H1 (cell line): ENCODE measurements around the gene UGT2A2. TPM values are rescaled to one million over a fixed set of nuclear protein-coding genes. Genes with fewer than 3 reads are reported as not detected.

Experiments used
- CTCF ChIA-PET: fragments of 300-600 bp; sonication (Branson Sonifier 250); formaldehyde crosslinking; loops from one replicate; lab custom pipeline; 2021; ENCODE audit not compliant: partially characterized antibody; lab: Charles Lee
- POLR2A ChIA-PET: fragments of 300-600 bp; sonication (Branson Sonifier 250); formaldehyde crosslinking; loops from one replicate; lab custom pipeline; 2021; ENCODE audit warnings: inconsistent platforms; ENCODE audit not compliant: partially characterized antibody; lab: Charles Lee
- DNase-seq, 2 experiments: peaks; one replicate each; pipeline versions ENCODE4 v3.0.0 to v3.0.0-alpha.2; 2010 to 2022; ENCODE audit warnings: low spot score in 2 of 2, low read depth in 1 of 2, mixed read lengths in 1 of 2
- FAIRE-seq: peaks from 2 replicates; lab custom pipeline; 2011; peaks lifted over from hg19 to GRCh38; lab: Jason Lieb, UNC
- H2AFZ ChIP-seq: 2 replicates; pipeline ENCODE4 v1.8.1; 2012; ENCODE audit warnings: low read length, inconsistent platforms
- H2AK5ac ChIP-seq: 2 replicates; pipeline ENCODE4 v1.6.1; 2013; ENCODE audit warnings: low read depth, low read length
- H2BK120ac ChIP-seq: replicated peaks from 2 replicates; pipeline ENCODE3; 2013; ENCODE audit warnings: low read depth, low read length, inconsistent platforms
- H2BK12ac ChIP-seq: 2 replicates; pipeline ENCODE4 v1.6.1; 2013; ENCODE audit warnings: low read depth, low read length
- H2BK15ac ChIP-seq: 2 replicates; pipeline ENCODE4 v1.6.1; 2013; ENCODE audit warnings: low read length
- H2BK20ac ChIP-seq: 2 replicates; pipeline ENCODE4 v1.6.1; 2013; ENCODE audit warnings: low read length
- H2BK5ac ChIP-seq: 2 replicates; pipeline ENCODE4 v1.6.1; 2013; ENCODE audit warnings: low read depth, low read length
- H3K14ac ChIP-seq: 2 replicates; pipeline ENCODE4 v1.6.1; 2013; ENCODE audit warnings: inconsistent platforms; ENCODE audit not compliant: insufficient read length
- H3K18ac ChIP-seq: 2 replicates; pipeline ENCODE4 v1.6.1; 2013; ENCODE audit warnings: low read length; ENCODE audit errors: extremely low read depth
- H3K23ac ChIP-seq: 2 replicates; pipeline ENCODE4 v1.6.1; 2013; ENCODE audit warnings: inconsistent platforms; ENCODE audit not compliant: insufficient read length
- H3K23me2 ChIP-seq: 2 replicates; pipeline ENCODE4 v1.6.1; 2013; ENCODE audit warnings: low read depth, low read length
- H3K27ac ChIP-seq: 2 replicates; pipeline ENCODE4 v1.6.1; 2011; ENCODE audit warnings: low read depth, low read length, inconsistent platforms
- H3K27me3 ChIP-seq, 4 experiments: replicated peaks in 1 of 4; 1 replicate in 1 of 4; 2 replicates in 3 of 4; pipeline versions ENCODE4 v1.6.1 to v1.8.1; 2011 to 2013; ENCODE audit warnings: low read length in 3 of 4, mild to moderate bottlenecking in 3 of 4, inconsistent platforms in 2 of 4, mixed read lengths in 2 of 4, moderate library complexity in 1 of 4; ENCODE audit not compliant: control insufficient read depth in 3 of 4, insufficient read depth in 3 of 4; ENCODE audit errors: extremely low read depth in 1 of 4
- H3K36me3 ChIP-seq, 4 experiments: 2 replicates each; pipeline versions ENCODE4 v1.6.1 to v1.8.1; 2011 to 2013; ENCODE audit warnings: mild to moderate bottlenecking in 4 of 4, low read length in 3 of 4, moderate library complexity in 2 of 4, control low read depth in 1 of 4, inconsistent platforms in 1 of 4; ENCODE audit not compliant: insufficient read depth in 4 of 4, control insufficient read depth in 2 of 4
- H3K4ac ChIP-seq: replicated peaks from 2 replicates; pipeline ENCODE3; 2013; ENCODE audit warnings: low read length, low read depth, mixed read lengths, inconsistent platforms; ENCODE audit not compliant: insufficient read length
- H3K4me1 ChIP-seq, 4 experiments: replicated peaks in 1 of 4; 1 replicate in 1 of 4; 2 replicates in 3 of 4; pipeline versions ENCODE4 v1.6.1 to v1.8.1; 2011 to 2013; ENCODE audit warnings: low read length in 3 of 4, inconsistent platforms in 2 of 4, mixed read lengths in 1 of 4; ENCODE audit not compliant: insufficient read depth in 4 of 4, control insufficient read depth in 3 of 4
- H3K4me2 ChIP-seq, 2 experiments: 2 replicates each; pipeline versions ENCODE4 v1.6.1 to v1.8.1; 2011 to 2013; ENCODE audit warnings: low read depth in 2 of 2, low read length in 2 of 2, control low read depth in 1 of 2, inconsistent platforms in 1 of 2, mild to moderate bottlenecking in 1 of 2; ENCODE audit not compliant: insufficient read depth in 1 of 2
- H3K4me3 ChIP-seq, 4 experiments: fragments of 200-600, 300-600 bp in 1 of 4; sonication (generic), shearing (Covaris generic), sonication (Bioruptor Twin) in 1 of 4; 2 replicates each; pipeline versions ENCODE4 v1.5.1 to v1.8.1; 2011 to 2016; ENCODE audit warnings: low read length in 4 of 4, low read depth in 3 of 4, control low read depth in 2 of 4, inconsistent platforms in 2 of 4, mild to moderate bottlenecking in 2 of 4, mixed read lengths in 1 of 4, moderate library complexity in 1 of 4; ENCODE audit not compliant: insufficient read depth in 2 of 4; ENCODE audit errors: extremely low read depth in 1 of 4
- H3K56ac ChIP-seq: replicated peaks from 2 replicates; pipeline ENCODE3; 2013; ENCODE audit warnings: low read depth, mild to moderate bottlenecking, mixed read lengths, low read length, inconsistent platforms; ENCODE audit not compliant: insufficient read length
- H3K79me1 ChIP-seq: 2 replicates; pipeline ENCODE4 v1.6.1; 2013; ENCODE audit warnings: low read depth, low read length, control low read depth
- H3K79me2 ChIP-seq, 2 experiments: 2 replicates each; pipeline versions ENCODE4 v1.6.1 to v1.8.1; 2012 to 2013; ENCODE audit warnings: low read length in 2 of 2, mild to moderate bottlenecking in 2 of 2, inconsistent platforms in 1 of 2; ENCODE audit not compliant: insufficient read depth in 2 of 2, control insufficient read depth in 1 of 2
- H3K9ac ChIP-seq, 4 experiments: replicated peaks in 1 of 4; 1 replicate in 1 of 4; 2 replicates in 3 of 4; pipeline versions ENCODE4 v1.6.1 to v1.8.1; 2011 to 2013; ENCODE audit warnings: low read depth in 3 of 4, low read length in 3 of 4, control low read depth in 2 of 4, mild to moderate bottlenecking in 2 of 4, moderate library complexity in 2 of 4, inconsistent platforms in 1 of 4; ENCODE audit errors: extremely low read depth in 1 of 4
- H3K9me3 ChIP-seq, 2 experiments: 2 replicates each; pipeline versions ENCODE4 v1.6.1 to v1.8.1; 2012 to 2013; ENCODE audit warnings: mild to moderate bottlenecking in 2 of 2, moderate library complexity in 2 of 2, control low read depth in 1 of 2, inconsistent platforms in 1 of 2, low read depth in 1 of 2, low read length in 1 of 2, mixed read lengths in 1 of 2; ENCODE audit not compliant: insufficient read depth in 2 of 2
- H4K20me1 ChIP-seq, 2 experiments: replicated peaks in 1 of 2; 2 replicates each; pipeline versions ENCODE3 to v1.8.1; 2011 to 2013; ENCODE audit warnings: inconsistent platforms in 2 of 2, low read length in 2 of 2, mild to moderate bottlenecking in 1 of 2; ENCODE audit not compliant: insufficient read depth in 2 of 2, control insufficient read depth in 1 of 2
- H4K5ac ChIP-seq: 2 replicates; pipeline ENCODE4 v1.6.1; 2013; ENCODE audit warnings: low read length, low read depth, mixed read lengths, inconsistent platforms; ENCODE audit not compliant: insufficient read length
- H4K8ac ChIP-seq: 2 replicates; pipeline ENCODE4 v1.8.0; 2013; ENCODE audit warnings: mild to moderate bottlenecking, moderate library complexity, low read length, inconsistent platforms; ENCODE audit not compliant: insufficient read depth; ENCODE audit errors: extremely low read depth
- H4K91ac ChIP-seq: replicated peaks from 2 replicates; pipeline ENCODE3; 2013; ENCODE audit warnings: low read length, mixed read lengths, inconsistent platforms; ENCODE audit not compliant: insufficient read length
- ASH2L ChIP-seq: fragments of 200-600, 300-600 bp; sonication (generic); IDR thresholded peaks from one replicate; pipeline ENCODE4 v1.7.1; 2017; ENCODE audit warnings: low read length
- BRCA1 ChIP-seq: IDR thresholded peaks from 2 replicates; pipeline ENCODE4 v1.6.1; 2012; ENCODE audit warnings: low read depth, low read length, improper control_type of control experiment
- HDAC6 ChIP-seq: IDR thresholded peaks from one replicate; pipeline ENCODE4 v1.7.1; 2012; ENCODE audit warnings: low read depth, mild to moderate bottlenecking, inconsistent platforms, low read length, moderate library complexity
- TAF7 ChIP-seq: optimal IDR thresholded peaks from 2 replicates; pipeline ENCODE3; 2011; ENCODE audit warnings: low read depth, mild to moderate bottlenecking, inconsistent platforms, low read length, moderate library complexity, borderline replicate concordance
- polyA plus RNA-seq, 7 experiments: library from polyadenylated mRNA; depleted of rRNA in 3 of 7; stranded (reverse) in 5 of 7; unstranded in 2 of 7; fragments of >200 nt in 5 of 7; fragments of 200-250 nt in 2 of 7; gene quantifications; 1 replicate in 5 of 7; 2 replicates in 1 of 7; 4 replicates in 1 of 7; pipeline versions ENCODE4 v1.2.1 to v1.2.3, GENCODE V29; 2011 to 2013; ENCODE audit warnings: missing spikeins in 2 of 7, mixed read lengths in 2 of 7
- total RNA-seq: library from RNA; stranded (reverse); fragmentation: NEBNext Ultra II Directional; extraction: Animal tissue kit (Norgen Biotek cat#: 25700); gene quantifications from 2 replicates; pipeline ENCODE4 v1.2.1, GENCODE V29; 2021

UGT2A2 gene
- total and polyA plus RNA-seq, 2 of the 8 experiments (the other 6 are each of a cell fraction or from before 2014, with no cell fraction given): not detected

GRCh38 chr4:69668680-69669079, 29.2 kb upstream of the UGT2A2 start:
- no peaks in the 10 kb centered on the region for H3K36me3 ChIP-seq
- no peak overlapping the region for H3K9ac ChIP-seq
- no peak overlapping the region for H2BK20ac ChIP-seq
- CTCF ChIA-PET: interaction anchor here (0.6 to 1.3 kb wide), 4 partner anchors 10 to 310 kb away, joined by 3 to 6 read pairs (median 3); no protein-coding TSS in a partner anchor
- H3K27me3 ChIP-seq: no peaks in the 10 kb centered on the region
- H4K20me1 ChIP-seq: no peaks in the 10 kb centered on the region
- no peak overlapping the region for H3K4me3 ChIP-seq
- H3K79me2 ChIP-seq: no peaks in the 10 kb centered on the region
- no peak overlapping the region for H3K14ac ChIP-seq
- no peaks in the 10 kb centered on the region for H3K23me2 ChIP-seq
- no peak for FAIRE-seq
- H3K23ac ChIP-seq: no peak overlapping the region
- no peak overlapping the region for H3K4me2 ChIP-seq
- peaks cover 0 to 5% of the 10 kb centered on the region in 2 experiments; a peak in 1 of 4 replicates for H3K9me3 ChIP-seq
- H2AK5ac ChIP-seq: no peak overlapping the region
- DNase-seq: no peak
- H4K8ac ChIP-seq: no peak overlapping the region
- H2AFZ ChIP-seq: no peak overlapping the region
- H2BK120ac ChIP-seq: no peak overlapping the region
- no peak overlapping the region for H2BK15ac ChIP-seq
- no peak overlapping the region for H3K56ac ChIP-seq
- H3K18ac ChIP-seq: no peak overlapping the region
- H3K27ac ChIP-seq: no peak overlapping the region
- H2BK12ac ChIP-seq: no peak overlapping the region
- no peak overlapping the region for H4K91ac ChIP-seq
- no peaks in the 10 kb centered on the region for H3K79me1 ChIP-seq
- POLR2A ChIA-PET: no interaction called here
- H3K4me1 ChIP-seq: no peaks in the 10 kb centered on the region
- no peak overlapping the region for H3K4ac ChIP-seq
- TF ChIP-seq TAF7 (no peak), ASH2L (no peak), HDAC6 (no peak), BRCA1 (no peak)
- H4K5ac ChIP-seq: no peak overlapping the region
- no peak overlapping the region for H2BK5ac ChIP-seq
